Activated CD4-positive, alpha-beta T cell treated with anti-CD3 and anti-CD28 coated beads, Interleukin-2, amount 10 ng/mL, durations not matched to agents 24 days and 14 days (primary cell): ENCODE measurements around the gene CROCC2. TPM values are rescaled to one million over a fixed set of nuclear protein-coding genes. Genes with fewer than 3 reads are reported as not detected.

ENCODE experiments used
- DNase-seq: peaks from one replicate; pipeline ENCODE4 v3.0.0; 2022
- H3K27ac Mint-ChIP-seq: one replicate; pipeline ENCODE4 v1.8.0; 2022; ENCODE audit warnings: mild to moderate bottlenecking, mixed read lengths
- H3K27me3 Mint-ChIP-seq: one replicate; pipeline ENCODE4 v1.8.0; 2022; ENCODE audit warnings: mixed read lengths
- H3K36me3 Mint-ChIP-seq: one replicate; pipeline ENCODE4 v1.8.0; 2022; ENCODE audit warnings: low read depth, mild to moderate bottlenecking, mixed read lengths
- H3K4me1 Mint-ChIP-seq: one replicate; pipeline ENCODE4 v1.8.0; 2021; ENCODE audit warnings: mixed read lengths
- H3K4me3 Mint-ChIP-seq: one replicate; pipeline ENCODE4 v1.8.0; 2022; ENCODE audit warnings: mild to moderate bottlenecking, moderate library complexity, mixed read lengths
- H3K9me3 Mint-ChIP-seq: one replicate; pipeline ENCODE4 v1.8.0; 2021; ENCODE audit warnings: mixed read lengths
- intact Hi-C: fragments of 100-400 bp; cut with micrococcal nuclease; formaldehyde crosslinking; loops from one replicate; pipeline ENCODE4 v1.15.1; 2023
- total RNA-seq: library from RNA; stranded (reverse); gene quantifications from 2 replicates; pipeline ENCODE4 v1.2.3, GENCODE V29; 2022

Gene CROCC2
- total RNA-seq, 1 donor from 2014 or later, result not detected

DNA sequence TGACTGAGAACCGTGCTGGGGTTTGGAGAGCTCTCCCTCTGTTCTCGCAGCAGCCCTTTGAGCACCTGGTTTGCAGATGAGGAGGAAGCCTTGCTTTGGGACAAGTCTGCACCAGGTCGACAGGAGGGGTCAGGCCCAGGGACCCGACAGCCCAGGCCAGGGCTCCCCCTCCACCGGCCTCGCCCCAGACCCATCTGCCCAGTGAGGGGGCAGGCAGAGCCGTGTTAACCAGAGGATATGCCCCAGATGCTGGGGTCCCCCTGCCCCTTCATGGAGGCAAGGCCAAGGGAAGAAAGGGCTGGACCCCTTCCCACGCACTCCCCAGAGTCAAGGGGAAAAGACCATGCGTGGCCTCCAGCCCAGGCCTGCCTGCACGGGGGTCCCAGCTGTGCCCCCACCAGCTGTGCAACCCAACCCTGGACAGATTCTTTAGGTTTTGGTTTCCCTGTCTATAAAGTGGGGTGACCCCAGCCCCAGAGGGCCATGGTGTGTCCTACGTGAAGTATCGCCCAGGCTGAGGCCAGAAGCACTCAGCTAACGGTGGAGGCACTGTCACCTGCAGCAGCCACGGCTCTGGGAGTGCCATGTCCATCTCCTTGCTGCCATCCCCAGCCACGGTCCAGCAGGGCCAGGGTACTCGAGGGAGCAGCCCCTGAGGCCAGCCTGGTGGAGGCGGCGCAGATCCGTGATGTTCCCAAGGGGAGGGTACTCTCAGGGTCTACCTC lies 87.5 kb downstream of the CROCC2 start:
- Mint-ChIP-seq H3K27ac (no peak overlapping the region), H3K4me3 (no peak overlapping the region), H3K4me1 (no peaks in the 10 kb centered on the region), H3K27me3 (peaks cover 10% of the 10 kb centered on the region), H3K36me3 (no peaks in the 10 kb centered on the region), H3K9me3 (no peaks in the 10 kb centered on the region)
- intact Hi-C loops, result no loop called here
- no peak for DNase-seq

- Mint-ChIP-seq H3K9me3 (no peaks in the 10 kb centered on the region), H3K27me3 (peaks cover 10% of the 10 kb centered on the region), H3K4me1 (no peaks in the 10 kb centered on the region), H3K36me3 (no peaks in the 10 kb centered on the region), H3K27ac (no peak overlapping the region), H3K4me3 (no peak overlapping the region)
- intact Hi-C loops, result no loop called here
- no peak for DNase-seq
Measured at GRCh38 chr2:240994171-240994896, 88.2 kb downstream of the CROCC2 start.

DNA sequence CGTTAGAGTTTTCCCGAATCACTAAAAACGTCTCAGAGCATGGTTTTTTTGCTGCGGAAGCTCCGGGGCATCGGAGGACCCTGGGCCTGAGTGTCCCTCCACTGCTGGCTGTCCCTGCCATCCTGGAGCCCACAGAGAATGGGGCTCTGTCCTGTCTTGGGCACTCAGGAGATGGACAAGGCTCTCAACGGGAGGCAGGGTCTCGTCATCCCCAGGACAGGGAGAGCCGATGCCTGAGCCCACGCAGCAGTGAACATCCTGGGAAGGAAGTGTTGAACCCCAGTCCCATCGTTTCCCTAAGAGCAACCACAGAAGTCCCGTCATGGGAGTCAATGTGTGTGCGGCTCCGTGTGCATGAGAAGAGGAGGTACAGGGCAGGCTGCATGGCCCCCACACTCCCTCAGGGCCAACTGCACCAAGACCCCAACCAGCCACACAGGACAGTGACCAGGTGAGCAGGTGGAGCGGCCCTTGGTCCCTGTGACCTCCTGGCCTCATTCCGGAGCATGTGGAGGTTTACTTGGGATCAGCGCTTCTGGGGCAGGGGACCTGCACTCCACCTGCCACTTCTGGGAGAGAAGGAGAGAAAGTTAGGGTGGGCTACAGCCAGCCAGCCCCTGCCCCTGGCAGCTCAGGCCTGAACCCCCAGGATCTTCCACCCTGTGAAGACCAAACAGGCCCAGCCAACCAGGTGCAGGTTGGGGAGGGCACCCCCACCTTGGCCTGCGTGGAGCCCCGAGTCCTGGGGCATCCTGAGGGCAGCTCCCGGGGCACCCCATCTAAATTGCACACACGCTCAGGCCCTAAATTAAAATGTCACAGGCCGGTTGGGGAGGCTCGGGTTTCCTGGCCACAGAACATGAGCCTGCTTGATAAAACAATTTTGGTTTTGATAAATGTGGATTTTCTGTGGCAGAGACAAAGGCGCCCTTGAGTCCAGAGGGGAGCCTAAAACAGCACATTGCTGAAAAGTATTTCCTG lies 89.2 kb downstream of the CROCC2 start:
- no peak for DNase-seq
- no peaks in the 10 kb centered on the region for H3K9me3 Mint-ChIP-seq
- intact Hi-C loops, result no loop called here
- no peak overlapping the region for H3K4me3 Mint-ChIP-seq
- H3K36me3 Mint-ChIP-seq, result no peaks in the 10 kb centered on the region
- H3K4me1 Mint-ChIP-seq, result peaks cover 2% of the 10 kb centered on the region
- no peak overlapping the region for H3K27ac Mint-ChIP-seq
- H3K27me3 Mint-ChIP-seq, result peaks cover 19% of the 10 kb centered on the region

GRCh38 chr2:240996161-240996833 lies 90.2 kb downstream of the CROCC2 start:
- intact Hi-C loops, result no loop called here
- Mint-ChIP-seq H3K4me3 (no peak overlapping the region), H3K4me1 (peaks cover 2% of the 10 kb centered on the region), H3K27ac (no peak overlapping the region), H3K27me3 (peaks cover 27% of the 10 kb centered on the region), H3K9me3 (no peaks in the 10 kb centered on the region), H3K36me3 (no peaks in the 10 kb centered on the region)
- no peak for DNase-seq

- no peaks in the 10 kb centered on the region for H3K9me3 Mint-ChIP-seq
- peaks cover 2% of the 10 kb centered on the region for H3K4me1 Mint-ChIP-seq
- no peak overlapping the region for H3K27ac Mint-ChIP-seq
- DNase-seq, result no peak
- peaks cover 27% of the 10 kb centered on the region for H3K27me3 Mint-ChIP-seq
- intact Hi-C loops, result no loop called here
- no peaks in the 10 kb centered on the region for H3K36me3 Mint-ChIP-seq
- H3K4me3 Mint-ChIP-seq, result no peak overlapping the region
Measured at GRCh38 chr2:240996834-240997140, 90.7 kb downstream of the CROCC2 start.

GRCh38 chr2:240997141-240997855 lies 91.2 kb downstream of the CROCC2 start:
- Mint-ChIP-seq H3K9me3 (no peaks in the 10 kb centered on the region), H3K4me1 (peaks cover 2% of the 10 kb centered on the region), H3K4me3 (peak overlapping the region; percentile 34), H3K36me3 (no peaks in the 10 kb centered on the region), H3K27me3 (peaks cover 27% of the 10 kb centered on the region), H3K27ac (no peak overlapping the region)
- intact Hi-C loops, result no loop called here
- no peak for DNase-seq

GRCh38 chr2:240997856-240998705 lies 91.9 kb downstream of the CROCC2 start, which contains the start of gene SNED1:
Gene SNED1 (plus strand): TSS chr2:240998618. CDS start chr2:240998838, 220 bp downstream.
- peak within 1 kb of the TSS; percentile 39 for H3K4me3 Mint-ChIP-seq
- intact Hi-C loops, result no loop called here

GRCh38 chr2:240998706-240998994 lies 92.5 kb downstream of the CROCC2 start:
- no peak for DNase-seq
- no peaks in the 10 kb centered on the region for H3K36me3 Mint-ChIP-seq
- peaks cover 2% of the 10 kb centered on the region for H3K4me1 Mint-ChIP-seq
- peak overlapping the region; percentile 39 for H3K4me3 Mint-ChIP-seq
- peaks cover 27% of the 10 kb centered on the region for H3K27me3 Mint-ChIP-seq
- no peak overlapping the region for H3K27ac Mint-ChIP-seq
- intact Hi-C loops, result no loop called here
- H3K9me3 Mint-ChIP-seq, result peaks cover 5% of the 10 kb centered on the region

More at GRCh38 chr2:240997856-240998705, 91.9 kb downstream of the CROCC2 start, which contains the start of gene SNED1:
- peaks cover 2% of the 10 kb centered on the region for H3K4me1 Mint-ChIP-seq
- peak; percentile 91 for DNase-seq
- H3K9me3 Mint-ChIP-seq, result peaks cover 1% of the 10 kb centered on the region
- H3K27me3 Mint-ChIP-seq, result peaks cover 27% of the 10 kb centered on the region
- H3K27ac Mint-ChIP-seq, result no peak within 1 kb of the TSS
- no peaks in the 10 kb centered on the region for H3K36me3 Mint-ChIP-seq

DNA sequence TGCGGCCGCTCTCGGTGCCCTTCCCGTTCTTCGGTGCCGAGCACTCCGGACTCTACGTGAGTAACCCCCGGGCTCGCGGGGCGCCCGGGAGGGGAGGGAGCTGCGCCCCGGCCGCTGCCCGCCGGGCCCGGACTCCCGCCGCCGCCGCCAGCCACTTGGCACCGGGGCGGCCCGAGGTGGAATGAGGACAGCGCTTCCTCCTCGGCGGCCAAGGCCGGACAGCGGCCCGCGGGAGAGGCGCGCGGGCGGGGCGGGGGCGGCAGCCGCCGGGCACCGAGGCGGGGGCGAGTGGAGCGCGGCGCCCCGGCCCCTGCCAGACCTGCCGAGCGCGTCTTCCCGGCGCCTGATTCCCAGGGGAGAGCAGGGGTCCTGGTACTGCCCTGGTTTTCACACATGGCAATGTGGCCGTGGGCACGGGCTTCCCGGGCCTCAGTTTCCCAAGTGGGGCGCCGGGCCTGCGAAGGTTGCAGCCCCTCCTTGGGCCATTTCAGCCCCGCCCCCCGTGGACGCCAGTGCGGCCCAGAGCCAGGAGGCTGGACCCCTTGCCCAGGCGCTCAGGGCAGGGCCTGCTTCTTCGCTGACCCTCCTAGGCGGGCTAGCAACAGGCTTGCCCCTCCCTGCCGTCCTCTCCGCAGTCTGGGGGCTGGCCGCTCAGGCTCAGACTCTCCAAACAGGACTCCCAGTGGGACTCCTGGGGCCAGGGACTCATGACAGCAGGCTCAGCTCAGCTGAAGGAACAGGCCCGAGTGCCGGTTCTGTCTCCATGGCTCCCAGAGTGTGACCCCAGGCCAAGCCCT lies 93.1 kb downstream of the CROCC2 start:
- DNase-seq, result no peak
- H3K27ac Mint-ChIP-seq, result no peak overlapping the region
- peaks cover 27% of the 10 kb centered on the region for H3K27me3 Mint-ChIP-seq
- peak overlapping the region; percentile 39 for H3K4me3 Mint-ChIP-seq
- H3K9me3 Mint-ChIP-seq, result peaks cover 10% of the 10 kb centered on the region
- peaks cover 4% of the 10 kb centered on the region for H3K4me1 Mint-ChIP-seq
- H3K36me3 Mint-ChIP-seq, result peaks cover 3% of the 10 kb centered on the region
- intact Hi-C loops, result no loop called here

- no peak for DNase-seq
- Mint-ChIP-seq H3K9me3 (peaks cover 10% of the 10 kb centered on the region), H3K4me3 (peak overlapping the region; percentile 17), H3K36me3 (peaks cover 3% of the 10 kb centered on the region), H3K4me1 (peaks cover 4% of the 10 kb centered on the region), H3K27me3 (peaks cover 27% of the 10 kb centered on the region), H3K27ac (no peak overlapping the region)
- intact Hi-C loops, result no loop called here
Measured at GRCh38 chr2:240999873-241000541, 93.9 kb downstream of the CROCC2 start.

DNA sequence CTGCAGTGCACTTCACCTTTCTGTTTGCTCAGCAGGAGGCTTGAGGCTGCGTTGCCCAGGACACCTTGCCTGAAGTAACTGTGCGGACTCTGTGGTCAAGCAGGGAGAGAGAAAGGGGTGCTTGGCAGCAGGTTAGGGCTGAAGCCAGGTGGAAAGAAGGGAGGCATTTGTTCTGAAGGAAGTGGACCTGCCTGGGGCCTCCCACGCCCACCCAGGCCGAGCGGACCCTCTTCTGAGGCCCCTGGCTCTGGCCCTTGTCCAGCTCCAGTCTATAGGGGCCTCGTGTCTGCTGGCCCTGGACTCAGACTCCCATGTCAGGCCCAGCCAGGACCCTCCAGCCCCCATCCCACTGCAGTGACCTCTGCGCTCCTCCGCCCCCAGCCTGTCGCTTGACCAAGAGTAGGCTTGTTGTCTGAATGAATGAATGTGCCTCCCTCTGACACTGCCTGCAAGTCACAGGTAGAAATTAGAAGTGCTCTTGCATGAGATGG lies 94.7 kb downstream of the CROCC2 start:
- Mint-ChIP-seq H3K4me1 (peaks cover 4% of the 10 kb centered on the region), H3K9me3 (peaks cover 14% of the 10 kb centered on the region), H3K4me3 (no peak overlapping the region), H3K36me3 (peaks cover 6% of the 10 kb centered on the region), H3K27ac (no peak overlapping the region), H3K27me3 (peaks cover 26% of the 10 kb centered on the region)
- intact Hi-C loops, result no loop called here
- DNase-seq, result peak; percentile 55
